Motor neuron (in vitro differentiated cells): ENCODE data around the gene TBX4. TPM values are rescaled to one million over a fixed set of nuclear protein-coding genes. Genes with fewer than 3 reads are reported as not detected.
"Not testable (repeated sequence)": the region's sequence is repeated elsewhere in the genome, so short reads cannot be mapped to it uniquely, and the experiment has no call there.

ENCODE experiments used
- ATAC-seq, 8 experiments: fragments of 200-7000 bp; cut with Tn5 transposase; replicated peaks in 6 of 8; 2 replicates each; pipeline ENCODE4 v1.8.0; 2021; ENCODE audit warnings: mild to moderate bottlenecking in 8 of 8, moderate library complexity in 8 of 8
- H3K27ac ChIP-seq, 2 donors: fragments of 250-450 bp; sonication (Bioruptor Pico); 2 replicates each; pipeline ENCODE4 v1.9.0; 2021; ENCODE audit warnings: antibody characterized with exemption in 2 of 2, mild to moderate bottlenecking in 2 of 2, moderate library complexity in 1 of 2
- H3K4me1 ChIP-seq, 2 donors: fragments of 250-450 bp; sonication (Bioruptor Pico); replicated peaks in 1 of 2; 2 replicates each; pipeline ENCODE4 v1.6.1; 2021; ENCODE audit warnings: antibody characterized with exemption in 2 of 2, mild to moderate bottlenecking in 2 of 2, moderate library complexity in 1 of 2
- H3K4me3 ChIP-seq, 5 donors: fragments of 250-450 bp; sonication (Bioruptor Pico); 2 replicates each; pipeline ENCODE4 v1.9.0; 2021; ENCODE audit warnings: antibody characterized with exemption in 5 of 5, mild to moderate bottlenecking in 5 of 5, moderate library complexity in 4 of 5
- WGBS, 10 experiments: fragments of 450-650 bp; shearing (Covaris generic); methylation state at CpG; one replicate each; pipeline ENCODE4 v1.0.0; 2022; 5-methylcytosine and 5-hydroxymethylcytosine counted together
- in situ Hi-C, 9 experiments: fragments of 400-800 bp; cut with MboI; loops; one replicate each; pipeline ENCODE4 v1.15.0; 2021; ENCODE audit warnings: low sequenced_read_pairs in 9 of 9, low pct_unique_long_range_greater_than_20kb in 2 of 9; ENCODE audit not compliant: unreplicated experiment in 9 of 9
- total RNA-seq, 8 experiments: library from RNA; unstranded; fragments of 300-600 nt; gene quantifications; 2 replicates each; pipeline versions ENCODE4 v1.2.3 to v1.2.4, GENCODE V29; 2022

The TBX4 gene
- total RNA-seq, 8 experiments from 2014 or later, result 0.08 to 0.70 (median 0.20) TPM; not detected in 4

DNA sequence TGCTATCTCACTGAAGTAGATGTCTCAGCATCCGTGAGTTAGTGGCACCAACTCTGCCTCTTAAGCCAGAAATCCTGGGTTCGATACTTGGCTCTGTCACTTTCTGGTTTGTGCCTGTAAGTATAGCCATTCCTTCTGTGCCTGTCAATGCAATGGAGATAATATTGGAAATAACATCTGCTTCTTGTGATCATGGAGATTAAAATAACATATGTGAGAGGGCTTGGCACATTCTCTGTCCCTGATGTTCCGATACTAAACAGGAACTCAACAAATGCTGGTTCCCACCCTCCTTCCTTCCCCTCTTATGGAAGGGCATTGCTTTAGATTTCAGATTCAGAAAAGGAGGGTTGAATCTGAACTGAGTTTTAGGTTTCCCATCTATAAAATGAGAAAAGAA is 39.8 kb downstream of the TBX4 start:
- ATAC-seq, result no peak
- no peak overlapping the region for H3K4me3 ChIP-seq
- H3K4me1 ChIP-seq, result peaks cover 11 to 16% of the 10 kb centered on the region in 2 donors
- in situ Hi-C loops, result no loop called here
- no peak overlapping the region for H3K27ac ChIP-seq
- 16 to 94% (median 72%) methylated on average over 2 to 3 of the region's 3 CpGs; no CpG with 5 or more reads in 3 of the 10 experiments for WGBS, 10 experiments

DNA sequence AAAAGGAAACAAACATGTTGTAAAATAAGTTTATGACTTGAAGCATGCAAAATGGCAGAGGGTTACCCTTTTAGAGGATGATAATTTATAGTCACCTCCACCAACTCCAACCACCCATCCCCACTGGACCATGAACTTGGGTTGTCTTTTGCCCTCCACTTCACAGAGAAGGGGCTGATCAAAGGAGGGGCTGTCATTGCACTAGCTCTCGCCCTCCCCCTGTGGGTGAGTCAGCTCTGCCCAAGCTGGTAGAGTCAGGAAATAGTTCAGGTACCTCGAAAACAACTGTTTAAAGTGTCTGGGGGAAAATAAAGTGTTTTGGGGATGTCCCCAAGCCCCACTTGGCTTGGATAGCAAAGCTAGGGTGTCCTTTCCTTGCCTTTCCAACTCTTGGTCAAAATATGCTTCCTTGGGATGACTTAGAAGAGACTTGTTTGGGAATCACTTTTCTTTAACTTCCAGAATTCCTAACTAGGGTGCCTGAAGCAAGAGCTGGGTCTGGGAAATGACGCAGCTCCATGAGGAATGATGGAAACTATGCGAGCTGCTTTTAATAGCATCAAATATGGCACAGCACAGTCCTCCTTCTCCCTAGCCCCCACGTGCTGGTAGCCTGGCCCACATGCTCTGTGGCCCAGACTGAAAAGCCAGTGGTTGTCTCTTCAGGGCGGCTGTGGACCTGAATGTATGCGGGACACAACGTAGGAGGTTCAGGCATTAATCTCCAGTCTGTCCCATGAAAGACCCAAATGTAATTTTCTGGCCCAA is 40.7 kb downstream of the TBX4 start:
- H3K4me3 ChIP-seq, result no peak overlapping the region
- peaks cover 1 to 6% of the 10 kb centered on the region in 2 donors for H3K4me1 ChIP-seq
- no peak overlapping the region for H3K27ac ChIP-seq
- in situ Hi-C loops, result no loop called here
- peak in 2 of 8 experiments; percentile 31 to 70 for ATAC-seq
- 45 to 100% (median 74%) methylated on average over 1 to 5 of the region's 8 CpGs; no CpG with 5 or more reads in 1 of the 10 experiments for WGBS, 10 experiments

DNA sequence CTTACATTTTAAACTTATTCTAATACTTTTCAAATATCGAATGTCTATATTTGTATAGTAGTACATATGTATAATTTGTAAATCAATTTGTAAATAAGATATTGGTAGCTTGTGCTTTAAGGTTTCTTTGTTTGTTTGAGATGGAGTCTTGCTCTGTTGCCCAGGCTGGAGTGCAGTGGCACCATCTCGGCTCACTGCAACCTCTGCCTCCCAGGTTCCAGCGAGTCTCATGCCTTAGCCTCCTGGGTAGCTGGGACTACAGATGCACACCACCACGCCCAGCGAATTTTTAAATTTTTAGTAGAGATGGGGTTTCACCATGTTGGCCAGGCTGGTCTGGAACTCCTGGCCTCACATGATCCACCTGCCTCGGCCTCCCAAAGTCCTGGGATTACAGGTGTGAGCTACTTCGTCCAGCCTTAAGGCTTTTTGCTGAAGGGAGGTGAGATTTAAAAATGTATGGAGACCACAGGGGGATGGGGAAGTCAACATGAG is 41.7 kb downstream of the TBX4 start:
- ATAC-seq, in situ Hi-C loops, H3K4me1 ChIP-seq, H3K27ac ChIP-seq, H3K4me3 ChIP-seq: not testable (repeated sequence)
- 44 to 100% (median 85%) methylated on average over 1 to 5 of the region's 7 CpGs; no CpG with 5 or more reads in 2 of the 10 experiments for WGBS, 10 experiments

DNA sequence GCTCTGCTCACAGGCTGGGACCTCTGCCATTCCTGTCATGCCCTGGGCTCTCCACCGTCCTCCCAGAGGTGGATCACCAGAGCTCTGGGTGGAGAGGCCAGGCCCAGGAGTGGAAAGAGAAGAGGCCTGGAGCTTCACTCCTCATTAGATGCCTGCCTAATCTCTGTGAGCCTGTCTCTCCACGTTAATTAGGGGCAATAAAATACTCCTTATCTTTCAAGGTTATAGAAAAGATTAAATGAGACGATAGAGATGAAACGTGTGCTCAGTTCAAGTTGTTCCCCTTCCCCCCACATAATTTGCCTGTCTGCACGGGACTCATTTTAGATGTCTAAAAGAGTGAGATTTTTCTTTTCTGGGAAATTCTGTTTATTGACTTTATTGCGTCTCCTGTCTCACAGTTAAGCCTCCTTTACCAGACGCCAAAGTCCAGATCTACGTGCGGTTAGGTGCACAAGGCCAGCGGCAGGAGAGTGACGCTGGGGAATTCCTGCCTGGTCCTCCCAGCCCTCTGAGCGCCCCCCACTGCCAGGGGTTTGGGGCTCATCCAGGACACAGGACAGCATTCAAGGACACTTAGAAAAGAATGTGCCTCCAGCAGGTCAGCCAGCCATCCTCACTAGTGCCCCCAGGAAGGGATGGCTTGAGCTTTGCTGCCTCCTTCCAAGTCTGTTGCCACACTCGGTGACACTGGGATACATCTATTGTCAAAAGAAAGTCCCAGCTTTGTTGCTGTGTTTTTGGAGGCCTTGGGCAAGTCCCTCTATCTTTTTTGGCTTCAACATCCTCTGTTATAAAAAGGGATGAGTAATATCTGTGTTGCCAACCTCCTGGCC is 42.3 kb downstream of the TBX4 start:
- ATAC-seq, result no peak
- WGBS, 10 experiments, result 77 to 100% (median 81%) methylated on average over 2 to 12 of the region's 13 CpGs; no CpG with 5 or more reads in 2 of the 10 experiments

DNA sequence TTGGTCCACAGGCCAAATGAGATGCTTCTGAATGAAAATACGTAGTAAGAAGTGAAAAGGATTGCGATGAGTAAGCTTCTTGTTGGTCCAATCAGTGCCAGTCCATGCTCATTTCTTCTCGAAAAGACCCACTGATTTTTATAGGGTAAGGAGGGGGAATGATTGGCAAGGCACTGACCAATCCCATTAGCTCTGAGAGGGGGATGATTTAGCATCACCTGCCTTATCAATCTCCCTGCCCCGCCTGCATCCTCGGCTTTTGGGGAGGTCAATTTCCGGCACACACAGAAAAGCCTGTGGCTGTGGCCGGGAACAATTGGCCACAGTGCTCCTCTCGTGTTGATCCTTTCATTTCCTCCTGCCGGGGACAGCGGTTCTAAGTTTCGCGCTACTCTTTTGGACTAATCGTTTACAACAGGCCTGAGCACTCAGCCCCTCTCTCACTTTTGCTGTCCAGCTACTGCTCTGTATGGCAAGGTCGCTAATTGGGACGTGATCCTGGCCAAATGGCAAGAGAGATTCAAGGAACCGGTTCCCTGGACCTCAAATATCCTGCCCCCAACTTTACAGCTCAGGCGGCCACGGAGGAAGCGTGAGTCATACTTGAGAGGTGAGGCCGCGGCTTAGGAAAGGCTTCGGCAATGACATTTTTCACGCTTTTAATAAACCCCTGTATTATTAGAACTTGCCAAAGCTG is 43.1 kb downstream of the TBX4 start:
- Histone ChIP-seq H3K4me1 (no peaks in the 10 kb centered on the region), H3K27ac (no peak overlapping the region), H3K4me3 (no peak overlapping the region)
- WGBS, 10 experiments, result 66 to 100% (median 88%) methylated on average over 1 to 18 of the region's 23 CpGs; no CpG with 5 or more reads in 2 of the 10 experiments
- no peak for ATAC-seq
- in situ Hi-C loops, result no loop called here

More for the DNA sequence above, 42.3 kb downstream of the TBX4 start:
- H3K27ac ChIP-seq, result no peak overlapping the region
- no peak overlapping the region for H3K4me3 ChIP-seq
- in situ Hi-C loops, result no loop called here
- peaks cover 0 to under 1% of the 10 kb centered on the region in 2 donors for H3K4me1 ChIP-seq

DNA sequence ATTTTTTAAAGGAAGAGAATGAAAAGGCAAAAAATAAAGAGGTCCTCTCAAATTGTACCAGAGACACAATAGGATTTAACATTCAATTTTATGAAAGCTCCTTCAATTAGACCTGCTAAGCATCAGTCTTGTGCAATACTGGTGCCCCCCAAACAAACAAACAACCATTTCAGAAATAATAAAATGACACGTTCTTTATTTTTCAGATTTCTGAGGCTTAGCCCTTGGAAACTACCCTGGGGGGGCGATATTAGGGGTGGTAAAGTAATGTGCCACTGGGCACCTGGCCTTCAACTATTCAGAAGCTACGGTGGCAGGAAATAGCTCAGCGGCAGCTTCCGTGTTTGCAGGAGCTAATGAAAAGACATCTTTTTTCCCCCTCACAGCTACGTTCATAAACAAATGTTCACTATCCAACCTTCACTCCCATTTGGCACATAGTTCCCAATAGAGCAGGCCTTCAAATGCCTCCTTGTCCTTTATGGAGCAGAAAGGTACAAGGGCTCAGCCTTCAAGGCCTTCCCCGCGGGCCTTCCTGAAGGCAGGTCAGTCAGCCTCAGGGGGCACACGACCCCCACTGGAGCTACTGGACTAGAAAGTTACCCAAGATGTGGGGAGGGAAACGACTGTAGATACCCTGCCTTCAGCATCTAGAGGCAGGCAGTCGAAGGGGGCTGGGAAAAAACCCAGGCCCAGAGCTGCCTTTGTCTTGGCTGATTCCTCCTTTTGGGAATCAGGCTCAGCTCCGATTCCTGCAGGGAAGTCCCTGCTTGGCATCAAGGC is 44.1 kb downstream of the TBX4 start:
- in situ Hi-C loops, result no loop called here
- Histone ChIP-seq H3K4me1 (no peaks in the 10 kb centered on the region), H3K27ac (no peak overlapping the region), H3K4me3 (no peak overlapping the region)
- ATAC-seq, result no peak
- 5 to 100% (median 83%) methylated on average over 2 to 11 of the region's 12 CpGs; no CpG with 5 or more reads in 1 of the 10 experiments for WGBS, 10 experiments

DNA sequence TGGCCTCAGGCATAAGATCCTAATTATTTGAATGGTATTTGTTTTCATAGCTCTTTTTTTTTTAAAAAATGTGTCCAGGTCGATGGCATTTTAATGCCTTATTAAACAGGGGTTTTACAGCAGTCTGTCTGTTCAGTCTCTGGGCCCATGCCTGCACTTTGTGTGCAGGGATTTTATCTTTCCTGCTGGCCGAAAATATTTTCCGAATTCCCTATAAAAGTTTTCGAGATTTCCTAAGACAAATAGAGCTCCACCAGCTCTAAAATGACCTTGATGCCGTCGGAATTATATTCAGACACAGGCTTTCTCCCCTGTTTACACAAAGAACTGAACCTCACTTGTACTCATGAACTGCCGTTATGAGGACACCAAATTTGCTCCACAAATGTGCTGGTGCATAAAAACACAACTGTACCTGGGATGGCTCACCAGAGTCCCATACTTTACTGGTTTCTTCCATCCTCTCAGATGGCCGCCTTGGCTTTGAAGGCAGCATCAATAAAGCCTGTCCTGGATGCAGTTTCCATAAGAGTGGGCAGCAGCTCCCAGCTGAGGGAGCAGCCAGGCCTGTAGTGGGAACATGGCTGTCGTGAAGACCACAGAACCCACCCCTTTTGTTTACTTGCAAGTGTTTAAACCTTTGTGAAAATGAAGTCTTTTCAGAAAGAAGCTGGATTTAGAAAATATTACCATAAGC is 44.9 kb downstream of the TBX4 start:
- Histone ChIP-seq H3K27ac (no peak overlapping the region), H3K4me1 (no peaks in the 10 kb centered on the region), H3K4me3 (no peak overlapping the region)
- in situ Hi-C loops, result no loop called here
- ATAC-seq, result no peak
- 73 to 92% (median 84%) methylated on average over 2 to 7 of the region's 9 CpGs; no CpG with 5 or more reads in 1 of the 10 experiments for WGBS, 10 experiments

DNA sequence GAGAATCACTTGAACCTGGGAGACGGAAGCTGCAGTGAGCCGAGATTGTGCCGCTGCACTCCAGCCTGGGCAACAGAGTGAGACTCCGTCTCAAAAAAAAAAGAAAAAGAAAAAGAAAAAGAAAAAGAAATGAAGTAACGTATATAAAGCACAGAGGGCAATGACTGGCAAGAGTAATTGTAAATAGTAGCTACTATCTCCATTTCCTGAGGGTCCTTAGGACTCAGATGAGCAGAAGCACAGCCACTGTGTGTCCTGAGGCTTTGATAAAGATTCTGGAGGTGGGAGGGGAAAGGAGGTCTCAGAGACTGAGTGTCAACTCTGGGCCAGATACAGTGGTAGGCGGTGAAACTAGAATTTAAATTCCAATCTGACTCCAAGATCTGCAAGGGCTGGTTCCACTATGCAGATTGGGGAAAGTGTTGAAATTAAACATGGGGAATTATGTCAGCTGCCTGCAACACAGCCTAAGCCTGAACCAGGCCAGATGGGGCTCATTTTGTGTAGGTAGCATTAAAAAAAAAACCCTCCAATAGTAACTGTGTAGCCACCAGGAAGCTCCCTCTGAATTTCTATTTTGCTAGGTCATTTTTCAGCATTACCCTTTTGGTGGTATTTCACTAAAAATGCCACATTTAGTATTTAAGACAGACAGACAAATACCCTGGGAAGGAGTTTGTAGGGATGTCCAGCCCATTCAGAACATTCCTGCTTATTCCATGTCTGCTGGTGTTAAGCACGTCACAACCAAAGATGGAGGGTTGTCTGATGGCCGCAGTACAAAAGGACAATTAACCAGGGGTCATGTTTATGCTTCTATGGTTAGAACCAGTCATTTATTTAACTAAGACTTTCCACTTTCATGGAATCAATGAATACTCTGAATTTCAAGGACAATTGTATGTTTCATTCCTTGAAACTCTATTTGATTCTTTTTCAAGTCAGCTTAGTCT is 46.1 kb downstream of the TBX4 start:
- ATAC-seq, result peak in 3 of 8 experiments; percentile 83 to 100 (median 100)
- Histone ChIP-seq H3K4me1 (no peaks in the 10 kb centered on the region), H3K27ac (no peak overlapping the region), H3K4me3 (no peak overlapping the region)
- in situ Hi-C loops, result no loop called here
- 73 to 100% (median 84%) methylated on average over 1 to 8 of the region's 8 CpGs; no CpG with 5 or more reads in 1 of the 10 experiments for WGBS, 10 experiments

DNA sequence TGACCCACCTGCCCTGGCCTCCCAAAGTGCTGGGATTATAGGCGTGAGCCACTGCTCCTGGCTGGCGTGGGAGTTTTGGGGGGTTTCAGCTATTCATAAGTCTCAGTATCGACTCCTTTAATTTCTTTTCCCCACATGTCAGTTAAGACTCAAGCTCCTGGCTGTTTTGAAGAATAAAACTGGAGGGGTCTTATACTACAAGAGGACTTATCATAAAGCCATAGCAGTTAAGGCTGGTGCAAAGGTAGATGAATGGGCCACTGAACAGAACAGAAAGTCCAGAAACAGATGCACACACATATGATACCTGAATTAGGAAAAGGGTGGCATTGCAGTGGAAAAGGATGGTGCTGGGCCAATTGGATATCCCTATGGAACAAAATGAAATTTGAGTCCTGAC is 47.4 kb downstream of the TBX4 start:
- H3K27ac ChIP-seq, result no peak overlapping the region
- in situ Hi-C loops, result no loop called here
- H3K4me1 ChIP-seq, result no peaks in the 10 kb centered on the region
- no peak for ATAC-seq
- 80 to 100% (median 100%) methylated on average over 1 to 3 of the region's 3 CpGs; no CpG with 5 or more reads in 4 of the 10 experiments for WGBS, 10 experiments
- H3K4me3 ChIP-seq, result no peak overlapping the region

DNA sequence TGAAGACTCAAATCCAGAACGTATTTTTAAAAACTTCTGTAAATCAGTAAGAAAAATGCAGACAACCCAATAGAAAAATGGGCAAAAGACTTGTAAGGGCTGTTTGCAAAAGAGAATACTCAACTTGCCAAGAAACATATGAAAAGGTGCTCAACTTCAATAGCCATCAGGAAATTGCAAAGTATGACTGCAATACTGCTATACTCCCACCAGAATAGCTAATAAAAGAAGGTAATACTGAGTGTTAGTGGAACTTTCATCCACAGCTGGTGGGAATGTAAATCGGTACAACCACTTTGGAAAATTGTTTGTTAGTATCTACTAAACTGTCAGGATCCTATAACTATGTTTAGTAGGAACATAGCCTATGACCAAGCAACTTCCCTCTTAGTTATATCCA is 48.1 kb downstream of the TBX4 start:
- ATAC-seq, result no peak
- Histone ChIP-seq H3K4me3 (no peak overlapping the region), H3K4me1 (no peaks in the 10 kb centered on the region), H3K27ac (no peak overlapping the region)
- in situ Hi-C loops, result no loop called here
- 17 to 100% (median 84%) methylated on average over 1 to 2 of the region's 2 CpGs for WGBS, 10 experiments

DNA sequence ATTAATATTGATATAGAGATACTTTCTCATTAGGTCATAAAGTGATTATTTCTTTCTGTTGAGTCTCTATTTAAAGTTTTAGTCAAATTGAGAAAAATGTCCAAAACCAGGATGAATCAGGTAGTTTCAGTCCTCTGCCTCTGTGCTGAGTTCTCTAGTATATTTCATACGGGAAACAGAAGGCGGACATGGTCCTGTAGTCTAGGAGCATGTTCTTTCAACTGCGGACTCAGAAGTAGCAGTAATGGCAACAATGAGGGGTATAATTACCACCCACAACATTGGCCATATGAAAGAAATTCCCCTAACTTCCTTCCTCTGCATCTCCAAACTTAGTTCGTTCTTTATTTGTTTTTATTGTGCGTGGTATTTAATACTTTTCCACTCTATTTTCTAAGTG is 50.1 kb downstream of the TBX4 start:
- Histone ChIP-seq H3K4me1 (no peaks in the 10 kb centered on the region), H3K4me3 (no peak overlapping the region), H3K27ac (no peak overlapping the region)
- no peak for ATAC-seq
- in situ Hi-C loops, result no loop called here
- WGBS, 10 experiments, result 76 to 98% (median 92%) methylated on average over 2 to 5 of the region's 5 CpGs
